SK-N-SH (cell line): ENCODE data around the gene ANXA1. TPM values are rescaled to one million over a fixed set of nuclear protein-coding genes. Genes with fewer than 3 reads are reported as not detected.

Experiments
- CTCF ChIA-PET: fragments of 300-600, 350-600 bp; formaldehyde crosslinking; extraction: SDS; loops from one replicate; lab custom pipeline; 2021; lab: Yijun Ruan, JAX
- POLR2A ChIA-PET: fragments of 350-600 bp; sonication (Branson Sonifier 250); formaldehyde crosslinking; extraction: SDS; loops from one replicate; lab custom pipeline; 2020; ENCODE audit warnings: antibody characterized with exemption, inconsistent platforms; lab: Yijun Ruan, JAX
- DNase-seq: peaks from one replicate; pipeline ENCODE4 v3.0.0; 2012
- H2AFZ ChIP-seq: fragments of 200-600 bp; sonication (generic); 2 replicates; pipeline ENCODE4 v1.8.1; 2016; ENCODE audit warnings: antibody characterized with exemption, mild to moderate bottlenecking, low read depth
- H3F3A ChIP-seq: fragments of 200-600 bp; sonication (generic); replicated peaks from 2 replicates; pipeline ENCODE3; 2016; ENCODE audit warnings: antibody characterized with exemption, mild to moderate bottlenecking; ENCODE audit not compliant: insufficient read depth
- H3K27ac ChIP-seq, 2 experiments: fragments of 200-500 bp in 1 of 2; fragments of 200-600 bp in 1 of 2; sonication (Bioruptor generic) in 1 of 2; sonication (generic), shearing (Covaris generic) in 1 of 2; 2 replicates each; pipeline versions ENCODE4 v1.5.1 to v1.6.1; 2014 to 2016; ENCODE audit warnings: low read depth in 2 of 2, inconsistent platforms in 1 of 2, low read length in 1 of 2, mild to moderate bottlenecking in 1 of 2, mixed read lengths in 1 of 2
- H3K27me3 ChIP-seq: fragments of 200-600 bp; sonication (generic), shearing (Covaris generic); 2 replicates; pipeline ENCODE4 v1.6.1; 2016; ENCODE audit warnings: mixed run types; ENCODE audit not compliant: insufficient read depth
- H3K36me3 ChIP-seq, 2 experiments: fragments of 200-500 bp in 1 of 2; fragments of 200-600 bp in 1 of 2; sonication (Bioruptor generic) in 1 of 2; sonication (generic) in 1 of 2; replicated peaks in 1 of 2; 2 replicates each; pipeline versions ENCODE3 to v1.5.1; 2014 to 2016; ENCODE audit warnings: low read length in 1 of 2, mild to moderate bottlenecking in 1 of 2; ENCODE audit not compliant: insufficient read depth in 2 of 2, control insufficient read depth in 1 of 2
- H3K4me1 ChIP-seq, 2 experiments: fragments of 200-500 bp in 1 of 2; fragments of 200-600 bp in 1 of 2; sonication (Bioruptor generic) in 1 of 2; sonication (generic), shearing (Covaris generic) in 1 of 2; 2 replicates each; pipeline versions ENCODE4 v1.5.1 to v1.6.1; 2014 to 2016; ENCODE audit warnings: low read depth in 1 of 2, low read length in 1 of 2, mixed run types in 1 of 2; ENCODE audit not compliant: insufficient read depth in 2 of 2, control insufficient read depth in 1 of 2
- H3K4me2 ChIP-seq: fragments of 200-600 bp; sonication (generic), shearing (Covaris generic); 2 replicates; pipeline ENCODE4 v1.6.1; 2017; ENCODE audit warnings: mixed run types
- H3K4me3 ChIP-seq, 2 experiments: fragments of 200-500 bp in 1 of 2; fragments of 200-600 bp in 1 of 2; sonication (Bioruptor generic) in 1 of 2; sonication (generic), shearing (Covaris generic) in 1 of 2; 2 replicates each; pipeline versions ENCODE4 v1.5.1 to v1.8.1; 2014 to 2016; ENCODE audit warnings: low read depth in 2 of 2, inconsistent platforms in 1 of 2, low read length in 1 of 2, mild to moderate bottlenecking in 1 of 2, mixed read lengths in 1 of 2, moderate library complexity in 1 of 2
- H3K79me2 ChIP-seq: fragments of 200-600 bp; sonication (generic); 2 replicates; pipeline ENCODE4 v1.8.1; 2017; ENCODE audit warnings: mild to moderate bottlenecking; ENCODE audit not compliant: insufficient read depth
- H3K9ac ChIP-seq: fragments of 200-600 bp; sonication (generic); 2 replicates; pipeline ENCODE4 v1.6.1; 2017; ENCODE audit warnings: mixed run types
- H3K9me2 ChIP-seq: fragments of 200-600 bp; sonication (generic); 2 replicates; pipeline ENCODE4 v1.6.1; 2017; ENCODE audit warnings: mixed run types
- H3K9me3 ChIP-seq: fragments of 200-600 bp; sonication (generic); 2 replicates; pipeline ENCODE4 v1.6.1; 2017; ENCODE audit warnings: mixed run types, mild to moderate bottlenecking, moderate library complexity
- H4K20me1 ChIP-seq: fragments of 200-600 bp; sonication (generic); 2 replicates; pipeline ENCODE4 v1.6.1; 2017; ENCODE audit warnings: mild to moderate bottlenecking, mixed run types; ENCODE audit not compliant: insufficient read depth
- CHD2 ChIP-seq: fragments of 150-350 bp; IDR thresholded peaks from 2 replicates; pipeline ENCODE4 v1.6.1; 2018; ENCODE audit warnings: low read length; ENCODE audit not compliant: partially characterized antibody
- ELF1 ChIP-seq: IDR thresholded peaks from 2 replicates; pipeline ENCODE4 v1.4.0; 2012
- FOSL2 ChIP-seq: IDR thresholded peaks from 2 replicates; pipeline ENCODE4 v1.4.0; 2012; ENCODE audit warnings: low read depth, mild to moderate bottlenecking, moderate library complexity, borderline replicate concordance
- FOXM1 ChIP-seq: IDR thresholded peaks from 2 replicates; pipeline ENCODE4 v1.4.0; 2012; ENCODE audit warnings: low read depth, mild to moderate bottlenecking
- JUND ChIP-seq: IDR thresholded peaks from 2 replicates; pipeline ENCODE4 v1.4.0; 2012
- MEF2A ChIP-seq: IDR thresholded peaks from 2 replicates; pipeline ENCODE4 v1.4.0; 2012; ENCODE audit warnings: low read depth, borderline replicate concordance
- MXI1 ChIP-seq: IDR thresholded peaks from 2 replicates; pipeline ENCODE4 v1.6.1; 2012; ENCODE audit warnings: mild to moderate bottlenecking, low read depth, low read length, improper control_type of control experiment
- NRF1 ChIP-seq: IDR thresholded peaks from 2 replicates; pipeline ENCODE4 v1.6.1; 2012; ENCODE audit warnings: low read depth, mild to moderate bottlenecking, low read length
- POLR2AphosphoS5 ChIP-seq: IDR thresholded peaks from 2 replicates; pipeline ENCODE4 v1.6.1; 2012; ENCODE audit warnings: low read depth, low read length
- RAD21 ChIP-seq: IDR thresholded peaks from 2 replicates; pipeline ENCODE4 v1.6.1; 2012; ENCODE audit warnings: mild to moderate bottlenecking, low read length
- RXRA ChIP-seq: IDR thresholded peaks from 2 replicates; pipeline ENCODE4 v1.4.0; 2012; ENCODE audit warnings: low read depth, mild to moderate bottlenecking, borderline replicate concordance
- SMC3 ChIP-seq: IDR thresholded peaks from 2 replicates; pipeline ENCODE4 v1.6.1; 2012; ENCODE audit warnings: low read depth, low read length, improper control_type of control experiment
- TEAD4 ChIP-seq: IDR thresholded peaks from 2 replicates; pipeline ENCODE4 v1.4.0; 2012; ENCODE audit warnings: mild to moderate bottlenecking, borderline replicate concordance; ENCODE audit not compliant: insufficient read depth
- WGBS: methylation state at CpG from one replicate; pipeline ENCODE4 v1.1.6; 2017; ENCODE audit warnings: low lambda C conversion rate; 5-methylcytosine and 5-hydroxymethylcytosine counted together
- polyA plus RNA-seq, 3 experiments: library from polyadenylated mRNA; depleted of rRNA; stranded (reverse); fragments of >200 nt; gene quantifications; 2 replicates each; pipeline ENCODE4 v1.2.3, GENCODE V29; 2012
- TF ChIP-seq, protein P1 (sequence below): fragments of 200-600 bp; sonication (generic); IDR thresholded peaks from 2 replicates; pipeline ENCODE4 v1.6.1; 2017; ENCODE audit warnings: antibody characterized with exemption, mild to moderate bottlenecking, moderate library complexity
- TF ChIP-seq, protein P2 (sequence below): IDR thresholded peaks from 2 replicates; pipeline ENCODE4 v1.4.0; 2012; ENCODE audit warnings: low read depth, borderline replicate concordance
- TF ChIP-seq, protein P3 (sequence below): fragments of 150-350 bp; IDR thresholded peaks from 2 replicates; pipeline ENCODE4 v1.6.1; 2017; ENCODE audit warnings: antibody characterized with exemption, low read length, low read depth, borderline replicate concordance

The ANXA1 gene
- polyA plus RNA-seq, 1 of the 3 experiments (the other 2 are of a cell fraction), result 443 TPM

DNA sequence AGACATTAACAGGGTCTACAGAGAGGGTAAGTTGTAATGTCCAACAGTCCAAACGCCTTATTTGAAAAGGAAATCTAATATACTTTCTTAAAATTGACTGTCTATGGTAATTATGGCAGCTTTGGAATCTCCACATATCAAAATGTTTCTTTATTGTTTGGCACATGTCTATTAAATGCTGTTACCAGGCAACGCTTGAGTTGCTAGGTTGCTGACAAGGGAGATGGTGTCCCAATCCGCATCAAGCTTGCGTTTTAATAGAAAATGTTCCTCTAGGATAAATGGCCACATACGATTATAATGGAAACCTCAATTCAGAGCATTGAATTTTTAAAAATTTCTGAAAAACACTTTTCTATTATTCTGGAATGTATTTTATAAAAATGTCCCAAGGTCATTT is 9.2 kb downstream of the ANXA1 start:
- no peak for DNase-seq
- no peaks in the 10 kb centered on the region for H3K9me3 ChIP-seq

DNA sequence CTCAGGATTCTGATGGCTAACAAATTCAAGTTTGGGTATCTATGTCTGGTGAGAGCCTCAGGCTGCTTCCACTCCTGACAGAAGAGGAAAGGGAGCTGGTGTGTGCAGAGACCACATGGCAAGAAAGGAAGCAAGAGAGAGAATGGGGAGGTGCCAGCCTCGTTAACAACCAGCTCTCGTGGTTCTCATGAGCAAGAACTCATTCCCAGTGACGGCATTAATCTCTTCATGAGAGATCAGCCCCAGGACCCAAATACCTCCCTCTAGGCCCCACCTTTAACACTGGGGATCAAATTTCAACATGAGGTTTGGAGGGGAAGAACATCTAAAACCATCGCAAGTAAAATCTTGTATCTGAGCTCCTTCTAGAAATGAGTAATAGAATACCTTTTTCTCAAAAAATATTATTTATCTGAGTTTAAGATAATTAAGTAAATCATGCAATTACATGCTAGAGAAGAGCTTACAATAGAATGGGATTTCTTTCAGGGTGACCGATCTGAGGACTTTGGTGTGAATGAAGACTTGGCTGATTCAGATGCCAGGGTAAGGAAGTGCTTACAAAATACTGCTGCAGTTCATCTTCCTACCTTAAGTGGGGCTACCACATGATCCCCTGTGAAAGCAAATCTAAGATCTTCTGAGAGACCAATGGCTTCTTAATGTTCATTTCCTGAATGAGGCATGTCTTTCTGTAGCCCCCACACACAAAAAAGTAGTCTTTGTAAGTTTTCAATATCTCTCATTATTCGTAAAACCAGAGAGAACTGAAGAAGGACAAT is 11.5 kb downstream of the ANXA1 start:
- Histone ChIP-seq H2AFZ (no peak overlapping the region), H3K9me2 (no peaks in the 10 kb centered on the region)
- no peak for TF ChIP-seq SMC3
- TF ChIP-seq, protein P1, sequence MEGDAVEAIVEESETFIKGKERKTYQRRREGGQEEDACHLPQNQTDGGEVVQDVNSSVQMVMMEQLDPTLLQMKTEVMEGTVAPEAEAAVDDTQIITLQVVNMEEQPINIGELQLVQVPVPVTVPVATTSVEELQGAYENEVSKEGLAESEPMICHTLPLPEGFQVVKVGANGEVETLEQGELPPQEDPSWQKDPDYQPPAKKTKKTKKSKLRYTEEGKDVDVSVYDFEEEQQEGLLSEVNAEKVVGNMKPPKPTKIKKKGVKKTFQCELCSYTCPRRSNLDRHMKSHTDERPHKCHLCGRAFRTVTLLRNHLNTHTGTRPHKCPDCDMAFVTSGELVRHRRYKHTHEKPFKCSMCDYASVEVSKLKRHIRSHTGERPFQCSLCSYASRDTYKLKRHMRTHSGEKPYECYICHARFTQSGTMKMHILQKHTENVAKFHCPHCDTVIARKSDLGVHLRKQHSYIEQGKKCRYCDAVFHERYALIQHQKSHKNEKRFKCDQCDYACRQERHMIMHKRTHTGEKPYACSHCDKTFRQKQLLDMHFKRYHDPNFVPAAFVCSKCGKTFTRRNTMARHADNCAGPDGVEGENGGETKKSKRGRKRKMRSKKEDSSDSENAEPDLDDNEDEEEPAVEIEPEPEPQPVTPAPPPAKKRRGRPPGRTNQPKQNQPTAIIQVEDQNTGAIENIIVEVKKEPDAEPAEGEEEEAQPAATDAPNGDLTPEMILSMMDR, result no peak
- TF ChIP-seq, protein P2, sequence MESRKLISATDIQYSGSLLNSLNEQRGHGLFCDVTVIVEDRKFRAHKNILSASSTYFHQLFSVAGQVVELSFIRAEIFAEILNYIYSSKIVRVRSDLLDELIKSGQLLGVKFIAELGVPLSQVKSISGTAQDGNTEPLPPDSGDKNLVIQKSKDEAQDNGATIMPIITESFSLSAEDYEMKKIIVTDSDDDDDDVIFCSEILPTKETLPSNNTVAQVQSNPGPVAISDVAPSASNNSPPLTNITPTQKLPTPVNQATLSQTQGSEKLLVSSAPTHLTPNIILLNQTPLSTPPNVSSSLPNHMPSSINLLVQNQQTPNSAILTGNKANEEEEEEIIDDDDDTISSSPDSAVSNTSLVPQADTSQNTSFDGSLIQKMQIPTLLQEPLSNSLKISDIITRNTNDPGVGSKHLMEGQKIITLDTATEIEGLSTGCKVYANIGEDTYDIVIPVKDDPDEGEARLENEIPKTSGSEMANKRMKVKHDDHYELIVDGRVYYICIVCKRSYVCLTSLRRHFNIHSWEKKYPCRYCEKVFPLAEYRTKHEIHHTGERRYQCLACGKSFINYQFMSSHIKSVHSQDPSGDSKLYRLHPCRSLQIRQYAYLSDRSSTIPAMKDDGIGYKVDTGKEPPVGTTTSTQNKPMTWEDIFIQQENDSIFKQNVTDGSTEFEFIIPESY, result no peak
- TF ChIP-seq MEF2A, result no peak
- no peak for TF ChIP-seq RAD21
- no peak for TF ChIP-seq JUND
- no peak for TF ChIP-seq TEAD4
- no peak for TF ChIP-seq NRF1
- TF ChIP-seq ELF1, result no peak
- no peak for TF ChIP-seq FOSL2
- no peak for TF ChIP-seq POLR2AphosphoS5
- no peak for TF ChIP-seq CHD2
- TF ChIP-seq MXI1, result no peak
- TF ChIP-seq, protein P3, sequence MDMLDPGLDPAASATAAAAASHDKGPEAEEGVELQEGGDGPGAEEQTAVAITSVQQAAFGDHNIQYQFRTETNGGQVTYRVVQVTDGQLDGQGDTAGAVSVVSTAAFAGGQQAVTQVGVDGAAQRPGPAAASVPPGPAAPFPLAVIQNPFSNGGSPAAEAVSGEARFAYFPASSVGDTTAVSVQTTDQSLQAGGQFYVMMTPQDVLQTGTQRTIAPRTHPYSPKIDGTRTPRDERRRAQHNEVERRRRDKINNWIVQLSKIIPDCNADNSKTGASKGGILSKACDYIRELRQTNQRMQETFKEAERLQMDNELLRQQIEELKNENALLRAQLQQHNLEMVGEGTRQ, result no peak
- TF ChIP-seq FOXM1, result no peak
- TF ChIP-seq, all 33 proteins: peak for 0
- 54% methylated on average over 6 of the region's 6 CpGs for WGBS
- no peaks in the 10 kb centered on the region for H3K9me3 ChIP-seq
- H3K27ac ChIP-seq, result no peak overlapping the region
- H3K9ac ChIP-seq, result no peak overlapping the region
- no peak overlapping the region for H3K4me3 ChIP-seq
- H3K36me3 ChIP-seq, result peaks cover 95 to 100% of the 10 kb centered on the region in 2 experiments
- H3K4me1 ChIP-seq, result peaks cover 0 to 14% of the 10 kb centered on the region in 2 experiments; a peak in 1 of 4 replicates
- DNase-seq, result no peak
- H3F3A ChIP-seq, result peaks cover 50% of the 10 kb centered on the region
- H3K27me3 ChIP-seq, result no peaks in the 10 kb centered on the region
- peaks cover 11% of the 10 kb centered on the region for H4K20me1 ChIP-seq
- CTCF ChIA-PET, result no interaction called here
- peaks cover 54% of the 10 kb centered on the region for H3K79me2 ChIP-seq
- POLR2A ChIA-PET, result no interaction called here
- H3K4me2 ChIP-seq, result no peak overlapping the region

More for the DNA sequence above, 9.2 kb downstream of the ANXA1 start:
- ChIA-PET POLR2A (no interaction called here), CTCF (no interaction called here)
- no peak overlapping the region for H2AFZ ChIP-seq
- no peak overlapping the region for H3K4me2 ChIP-seq
- TF ChIP-seq JUND (no peak), RXRA (no peak), MEF2A (no peak)
- TF ChIP-seq, protein P3, result no peak
- TF ChIP-seq, all 33 proteins: peak for 0
- Histone ChIP-seq H3F3A (peaks cover 37% of the 10 kb centered on the region), H3K9me2 (no peaks in the 10 kb centered on the region), H3K27me3 (no peaks in the 10 kb centered on the region), H3K79me2 (peaks cover 75% of the 10 kb centered on the region), H3K4me1 (peaks cover 0 to 31% of the 10 kb centered on the region in 2 experiments; a peak in 2 of 4 replicates), H3K9ac (no peak overlapping the region), H3K36me3 (peaks cover 76 to 97% of the 10 kb centered on the region in 2 experiments), H3K4me3 (no peak overlapping the region), H4K20me1 (peaks cover 33% of the 10 kb centered on the region), H3K27ac (no peak overlapping the region; a peak in 1 of 4 replicates)
- 78% methylated on average over 5 of the region's 5 CpGs for WGBS
